Neural cell (in vitro differentiated cells): ENCODE measurements around the gene TNFRSF6B.

Experiments used
- EZH2 ChIP-seq: fragments of 200-600, 300-800 bp; shearing (Covaris generic), sonication (generic); IDR thresholded peaks from 2 replicates; pipeline ENCODE4 v1.6.1; 2014; ENCODE audit warnings: antibody characterized with exemption, low read length, borderline replicate concordance, mild to moderate bottlenecking; ENCODE audit not compliant: insufficient read depth, poor library complexity, severe bottlenecking
- SMC3 ChIP-seq: fragments of 450-650 bp; conservative IDR thresholded peaks from 2 replicates; pipeline ENCODE4 v1.6.1; 2014; ENCODE audit warnings: antibody characterized with exemption, mild to moderate bottlenecking, moderate library complexity; ENCODE audit not compliant: poor library complexity
- TF ChIP-seq, protein P1 (sequence below): fragments of 450-650 bp; IDR thresholded peaks from 2 replicates; pipeline ENCODE4 v1.5.1; 2014; ENCODE audit warnings: antibody characterized with exemption, mild to moderate bottlenecking, moderate library complexity; ENCODE audit not compliant: poor library complexity, severe bottlenecking

DNA sequence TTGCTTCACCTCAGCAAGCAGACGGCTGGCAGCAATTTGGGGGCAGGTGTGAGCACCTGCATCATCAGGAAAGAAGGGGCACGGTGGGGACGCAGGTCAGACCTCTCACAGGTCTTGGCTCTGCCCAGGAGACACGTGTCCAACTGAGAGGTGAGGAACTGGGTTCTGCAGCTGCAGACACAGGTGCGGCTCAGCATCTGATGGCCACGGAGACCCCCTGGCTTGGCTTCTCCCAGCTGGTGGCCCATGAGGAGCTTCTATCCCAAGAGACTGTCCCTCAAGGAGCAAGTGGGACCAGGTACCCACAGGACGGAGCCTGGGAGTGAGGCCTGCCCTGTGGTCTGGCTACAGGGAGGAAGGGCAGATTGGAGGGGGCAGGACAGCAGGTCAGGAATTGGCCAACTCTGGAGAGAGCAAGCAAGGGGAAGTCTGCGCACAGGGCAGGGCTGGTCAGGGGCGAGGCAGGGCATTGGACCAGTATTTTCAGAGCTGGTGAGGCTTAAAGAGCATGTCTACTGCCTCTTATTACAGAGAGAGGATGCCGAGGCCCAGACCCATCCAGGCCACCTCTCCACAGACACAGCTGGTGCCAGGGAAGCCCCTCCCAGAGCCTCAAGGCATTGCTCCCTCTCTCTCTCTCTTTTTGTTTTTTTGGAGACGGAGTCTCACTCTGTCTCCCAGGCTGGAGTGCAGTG lies 47.4 kb upstream of the TNFRSF6B start:
- TF ChIP-seq SMC3 (no peak), EZH2 (no peak)
- TF ChIP-seq, protein P1, sequence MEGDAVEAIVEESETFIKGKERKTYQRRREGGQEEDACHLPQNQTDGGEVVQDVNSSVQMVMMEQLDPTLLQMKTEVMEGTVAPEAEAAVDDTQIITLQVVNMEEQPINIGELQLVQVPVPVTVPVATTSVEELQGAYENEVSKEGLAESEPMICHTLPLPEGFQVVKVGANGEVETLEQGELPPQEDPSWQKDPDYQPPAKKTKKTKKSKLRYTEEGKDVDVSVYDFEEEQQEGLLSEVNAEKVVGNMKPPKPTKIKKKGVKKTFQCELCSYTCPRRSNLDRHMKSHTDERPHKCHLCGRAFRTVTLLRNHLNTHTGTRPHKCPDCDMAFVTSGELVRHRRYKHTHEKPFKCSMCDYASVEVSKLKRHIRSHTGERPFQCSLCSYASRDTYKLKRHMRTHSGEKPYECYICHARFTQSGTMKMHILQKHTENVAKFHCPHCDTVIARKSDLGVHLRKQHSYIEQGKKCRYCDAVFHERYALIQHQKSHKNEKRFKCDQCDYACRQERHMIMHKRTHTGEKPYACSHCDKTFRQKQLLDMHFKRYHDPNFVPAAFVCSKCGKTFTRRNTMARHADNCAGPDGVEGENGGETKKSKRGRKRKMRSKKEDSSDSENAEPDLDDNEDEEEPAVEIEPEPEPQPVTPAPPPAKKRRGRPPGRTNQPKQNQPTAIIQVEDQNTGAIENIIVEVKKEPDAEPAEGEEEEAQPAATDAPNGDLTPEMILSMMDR = no peak
